GM19328 (cell line): Measurements from ENCODE around the gene LSP1.

Experiments
- ATAC-seq: cut with Tn5 transposase; IDR thresholded peaks from one replicate; pipeline ENCODE4 v1.9.1; 2021; ENCODE audit warnings: mild to moderate bottlenecking, moderate library complexity; ENCODE audit not compliant: unreplicated experiment

Gene LSP1

GRCh38 chr11:1926156-1927025, 73.5 kb downstream of the LSP1 start:
- no peak for ATAC-seq

- ATAC-seq, result no peak
Observed at GRCh38 chr11:1927026-1927847, 74.4 kb downstream of the LSP1 start.

DNA sequence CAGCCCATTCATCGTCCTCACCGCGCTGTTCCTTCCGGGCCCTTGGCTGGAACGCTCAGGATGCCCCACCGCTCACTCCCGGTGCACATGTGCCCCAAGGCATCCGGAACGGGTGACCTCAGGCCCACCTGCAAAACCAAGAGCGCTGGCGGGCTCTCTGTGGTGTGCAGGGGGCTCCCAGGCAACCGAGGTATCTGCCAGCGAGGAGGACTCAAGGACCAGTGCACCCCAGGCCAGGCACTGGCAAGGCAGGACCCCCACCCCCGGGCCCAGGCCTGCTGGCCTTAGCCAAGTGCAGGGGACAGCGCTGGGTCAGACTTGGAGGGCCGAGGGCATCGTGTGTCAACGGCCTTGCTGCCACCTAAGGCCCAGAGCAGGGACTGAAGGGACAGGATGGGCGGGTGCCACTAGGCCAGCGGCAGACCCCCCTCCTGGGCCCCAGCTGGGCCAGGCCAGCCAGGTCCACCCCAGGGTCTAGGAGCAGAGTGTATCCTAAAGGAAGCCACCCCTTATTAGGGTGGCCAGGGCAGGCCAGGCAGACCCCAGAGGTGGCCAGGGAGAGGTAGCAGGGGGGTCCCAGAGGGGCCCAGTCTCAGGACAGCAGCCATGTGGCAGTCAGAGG, 75.1 kb downstream of the LSP1 start:
- ATAC-seq, result no peak

GRCh38 chr11:1928470-1928890, 75.6 kb downstream of the LSP1 start:
- no peak for ATAC-seq

GRCh38 chr11:1928891-1929541, 76.1 kb downstream of the LSP1 start:
- ATAC-seq, result no peak

- no peak for ATAC-seq
Observed at GRCh38 chr11:1929621-1930461, 77.0 kb downstream of the LSP1 start.

GRCh38 chr11:1930462-1930830, 77.6 kb downstream of the LSP1 start:
- ATAC-seq, result no peak

DNA sequence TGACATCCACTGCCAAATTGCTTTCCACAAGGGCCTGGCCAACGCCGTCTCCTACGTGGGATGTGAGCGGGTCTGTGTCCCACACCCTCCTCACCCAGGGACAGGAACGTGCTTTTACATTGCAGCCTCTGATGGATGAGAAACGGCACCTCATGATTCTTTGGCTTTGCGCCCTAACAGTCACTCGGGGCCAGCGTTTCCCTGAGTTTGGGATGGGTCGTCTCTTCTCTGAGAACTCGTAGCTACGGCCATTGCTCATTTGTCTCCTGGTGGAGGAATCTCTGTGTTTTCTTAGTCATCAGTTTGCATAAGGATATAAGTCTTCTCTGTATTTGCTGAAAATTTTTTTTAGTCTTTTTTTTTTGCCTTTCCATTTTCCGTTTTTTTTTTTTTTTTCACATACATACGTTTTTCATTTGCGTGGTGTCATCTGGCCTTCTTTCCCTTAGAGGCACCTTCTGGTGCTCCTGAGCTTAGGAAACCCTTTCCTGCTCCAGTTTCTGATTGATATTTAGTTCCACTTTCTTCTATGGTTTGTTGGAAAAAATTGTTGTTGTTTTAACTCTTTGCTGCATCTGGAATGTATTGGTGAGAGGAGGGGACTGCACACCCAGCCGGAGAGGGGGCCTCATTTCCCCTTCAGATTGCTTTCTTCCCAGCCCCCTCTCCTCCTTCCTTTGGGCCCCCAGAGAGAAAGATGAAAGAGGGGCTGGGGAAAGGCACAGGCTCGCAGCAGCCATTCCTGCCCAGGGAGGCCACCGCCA, 78.6 kb downstream of the LSP1 start:
- no peak for ATAC-seq

GRCh38 chr11:1932105-1932480, 79.2 kb downstream of the LSP1 start:
- ATAC-seq, result no peak

DNA sequence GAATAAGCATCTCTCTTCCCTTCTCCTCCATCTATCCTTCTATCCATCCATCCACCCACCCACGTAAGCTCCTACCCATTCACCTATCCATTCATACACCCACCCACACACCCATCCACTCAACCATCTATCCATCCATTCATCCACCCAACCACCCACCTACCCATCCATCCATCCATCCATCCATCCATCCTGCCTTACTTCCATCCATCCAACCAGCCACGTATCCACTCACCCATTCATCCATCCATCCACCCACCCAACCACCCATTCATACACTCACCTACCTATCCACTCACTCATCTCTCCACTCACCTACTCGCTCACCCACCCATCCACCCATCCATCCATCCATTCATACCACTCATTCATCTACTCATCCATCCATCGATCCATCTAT, 79.8 kb downstream of the LSP1 start:
- no peak for ATAC-seq

DNA sequence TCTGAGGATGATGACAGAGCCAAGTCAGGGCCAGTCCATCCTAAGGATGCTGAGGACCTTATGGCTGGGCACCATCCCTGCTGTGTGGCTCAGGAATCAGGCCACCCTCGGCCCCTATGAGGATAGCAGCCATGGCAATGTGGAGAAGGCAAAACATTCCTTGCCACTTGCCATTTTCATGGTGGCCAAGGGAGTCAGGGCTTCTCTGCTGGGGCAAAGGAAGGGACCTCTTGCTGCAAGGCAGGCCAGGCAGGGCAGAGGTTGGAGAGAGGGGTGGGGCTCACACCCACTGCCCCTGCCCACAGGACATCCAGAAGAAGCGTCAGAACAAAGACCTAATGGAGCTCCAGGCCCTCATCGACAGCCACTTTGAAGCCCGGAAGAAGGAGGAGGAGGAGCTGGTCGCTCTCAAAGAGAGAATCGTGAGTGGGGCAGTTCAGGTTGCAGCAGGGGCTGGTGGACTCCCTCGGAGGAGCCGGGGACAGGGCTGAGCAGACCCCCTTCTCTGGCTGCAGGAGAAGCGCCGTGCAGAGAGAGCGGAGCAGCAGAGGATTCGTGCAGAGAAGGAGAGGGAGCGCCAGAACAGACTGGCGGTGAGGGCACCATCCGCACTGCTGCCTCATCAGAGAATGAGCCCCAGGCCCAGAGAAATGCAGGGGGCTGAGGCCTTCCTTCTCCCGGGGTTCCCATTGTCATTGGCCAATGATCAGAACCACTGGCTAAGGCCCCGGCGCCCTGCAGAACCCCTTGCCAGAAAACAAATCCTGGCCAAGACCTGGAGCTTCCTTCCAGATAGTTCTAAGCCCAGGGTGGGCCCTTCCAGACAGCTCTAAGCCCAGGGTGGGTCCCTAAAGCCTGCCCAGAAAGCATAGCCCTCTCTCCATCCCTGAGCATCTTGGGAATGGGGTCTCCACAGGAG, 80.8 kb downstream of the LSP1 start:
- no peak for ATAC-seq

GRCh38 chr11:1934335-1935155, 81.7 kb downstream of the LSP1 start:
- no peak for ATAC-seq

DNA sequence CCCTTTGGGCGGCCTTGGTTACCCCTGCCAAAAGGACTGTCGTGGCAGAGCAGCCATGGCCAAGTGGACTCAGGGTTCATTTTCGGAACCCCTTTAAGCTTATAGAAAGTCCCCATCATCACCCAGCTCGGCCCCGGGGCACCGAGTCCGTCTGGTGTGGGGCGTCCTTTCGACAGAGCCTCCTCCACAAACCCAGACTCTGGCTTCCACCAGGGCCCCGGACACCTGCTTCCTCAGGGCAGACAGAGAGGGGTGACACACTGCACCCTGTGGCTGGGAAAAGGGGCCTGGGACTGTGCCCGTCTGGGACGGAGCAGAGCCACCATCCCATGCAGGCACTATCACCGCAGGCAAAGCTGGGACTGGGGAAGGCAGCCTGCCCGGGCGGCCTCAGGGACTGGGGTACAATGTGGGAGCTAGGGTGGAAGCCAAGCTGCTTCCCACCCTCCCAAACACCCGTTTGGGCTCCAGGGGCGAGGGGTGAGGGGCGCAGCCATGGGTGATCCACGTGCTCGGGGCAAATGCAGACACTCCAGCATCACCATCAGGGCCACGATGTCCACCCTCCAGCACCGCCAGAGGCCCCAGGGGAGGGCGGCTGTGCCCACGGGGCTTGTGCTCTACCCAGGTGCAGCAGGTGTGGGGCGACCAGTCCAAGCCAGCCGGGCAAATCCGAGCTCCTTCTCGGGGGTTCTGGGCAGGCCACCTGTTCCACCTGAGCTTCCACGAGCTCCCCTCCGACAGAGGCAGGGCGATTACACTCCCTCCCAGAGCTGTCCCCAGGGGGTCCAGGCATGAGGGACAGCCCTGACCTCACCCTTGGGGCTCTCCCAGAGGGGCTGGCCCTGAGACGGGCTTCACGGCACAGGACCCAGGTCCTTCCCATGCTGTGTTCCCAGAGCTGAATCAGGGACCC, 82.5 kb downstream of the LSP1 start:
- ATAC-seq, result no peak

- ATAC-seq, result no peak
Observed at GRCh38 chr11:1936072-1936780, 83.3 kb downstream of the LSP1 start.

DNA sequence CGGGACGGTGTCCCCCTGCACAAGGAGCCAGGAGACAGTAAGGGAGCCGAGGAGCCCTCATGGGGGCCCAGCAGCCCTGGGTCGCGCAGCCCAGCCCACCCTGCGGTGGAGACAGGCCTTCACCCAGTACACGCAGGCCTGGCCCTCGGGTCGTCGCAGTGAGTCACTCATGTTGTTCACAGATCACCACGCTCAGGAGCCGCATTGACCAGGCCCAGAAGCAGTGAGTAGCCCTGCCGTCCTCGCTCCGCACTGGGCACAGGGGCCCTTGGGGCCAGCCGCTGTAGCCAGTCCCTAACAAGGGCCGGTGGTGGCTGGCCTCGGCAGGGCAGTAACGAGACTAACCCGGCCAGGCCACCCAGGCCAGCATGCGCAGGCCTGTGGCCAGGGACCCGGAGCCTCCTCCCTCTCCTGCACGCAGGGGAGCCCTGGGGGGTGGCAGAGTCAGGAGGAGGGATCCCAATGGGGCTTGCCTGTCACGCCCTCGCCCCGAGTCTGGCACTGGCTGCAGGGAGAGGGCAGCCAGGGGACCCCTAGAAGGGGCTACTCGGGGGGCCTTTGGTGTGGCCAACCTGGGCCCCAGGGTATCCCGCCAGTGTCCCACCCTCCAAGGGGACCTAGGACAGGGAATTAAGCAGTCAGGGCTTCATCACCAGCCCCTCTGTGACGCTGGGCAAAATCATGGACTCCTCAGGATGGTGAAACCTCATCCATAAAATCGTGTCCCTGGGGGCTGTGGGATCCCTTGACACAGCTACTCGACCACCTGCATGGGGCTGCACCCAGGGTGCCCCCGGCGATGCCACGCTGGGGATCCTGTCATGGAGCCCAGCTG, 84.1 kb downstream of the LSP1 start:
- ATAC-seq, result no peak
